Nephron (organoid): ENCODE results near the gene MDP1.

ENCODE experiments used
- H3K27ac Mint-ChIP-seq, 3 experiments: 2 replicates each; pipeline ENCODE4 v1.8.0; 2020; ENCODE audit warnings: mixed read lengths in 3 of 3, mild to moderate bottlenecking in 2 of 3, moderate library complexity in 1 of 3
- H3K27me3 Mint-ChIP-seq: 2 replicates; pipeline ENCODE4 v1.8.0; 2021; ENCODE audit warnings: low read depth, mild to moderate bottlenecking, moderate library complexity, mixed read lengths
- H3K36me3 Mint-ChIP-seq: 2 replicates; pipeline ENCODE4 v1.8.0; 2020; ENCODE audit warnings: low read depth, mixed read lengths
- H3K4me1 Mint-ChIP-seq: 2 replicates; pipeline ENCODE4 v1.8.0; 2020; ENCODE audit warnings: mixed read lengths
- H3K4me3 Mint-ChIP-seq, 3 experiments: 2 replicates each; pipeline ENCODE4 v1.8.0; 2020; ENCODE audit warnings: mild to moderate bottlenecking in 3 of 3, mixed read lengths in 3 of 3, moderate library complexity in 2 of 3
- H3K9me3 Mint-ChIP-seq: 2 replicates; pipeline ENCODE4 v1.8.0; 2020; ENCODE audit warnings: mixed read lengths
- CTCF ChIP-seq, 3 experiments: fragments of 200-600 bp; sonication (generic); IDR thresholded peaks; one replicate each; pipeline ENCODE4 v1.5.0; 2021; ENCODE audit warnings: antibody characterized with exemption in 3 of 3; ENCODE audit not compliant: unreplicated experiment in 3 of 3

Gene MDP1

DNA sequence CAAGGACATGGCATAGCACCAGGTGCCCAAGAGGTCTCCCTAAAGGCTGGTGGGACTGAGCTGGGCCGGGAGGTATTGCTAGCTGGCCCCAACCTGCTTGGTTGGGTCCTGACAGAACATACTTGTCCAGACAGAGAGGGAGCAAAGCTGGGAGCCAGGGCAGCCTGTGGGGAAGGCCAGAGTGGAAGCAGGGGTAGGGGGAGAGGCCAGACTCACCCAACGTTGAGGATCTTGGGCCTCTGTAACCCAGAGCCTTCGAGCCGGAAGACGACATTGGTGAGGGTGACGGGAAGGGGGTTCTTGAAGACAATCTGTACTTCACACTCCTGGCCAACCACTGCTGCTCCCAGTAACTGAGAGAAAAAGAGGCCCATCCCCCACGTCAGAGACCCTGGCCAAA lies 38.1 kb upstream of the MDP1 start:
- Mint-ChIP-seq H3K27me3 (no peaks in the 10 kb centered on the region), H3K4me1 (no peaks in the 10 kb centered on the region), H3K4me3 (no peak overlapping the region), H3K27ac (no peak overlapping the region), H3K9me3 (no peaks in the 10 kb centered on the region), H3K36me3 (no peaks in the 10 kb centered on the region)
- TF ChIP-seq CTCF (IDR thresholded peaks at IDR 0.05; ENCODE audit: unreplicated experiment in 3 of 3): no peak

GRCh38 chr14:24252289-24253124 lies 36.6 kb upstream of the MDP1 start:
- no peaks in the 10 kb centered on the region for H3K9me3 Mint-ChIP-seq
- no peaks in the 10 kb centered on the region for H3K4me1 Mint-ChIP-seq
- no peak for TF ChIP-seq CTCF (IDR thresholded peaks at IDR 0.05; ENCODE audit: unreplicated experiment in 3 of 3)
- no peaks in the 10 kb centered on the region for H3K36me3 Mint-ChIP-seq
- no peaks in the 10 kb centered on the region for H3K27me3 Mint-ChIP-seq
- no peak overlapping the region for H3K4me3 Mint-ChIP-seq
- H3K27ac Mint-ChIP-seq: no peak overlapping the region

- Mint-ChIP-seq H3K36me3 (no peaks in the 10 kb centered on the region), H3K27ac (no peak overlapping the region), H3K4me3 (no peak overlapping the region), H3K4me1 (no peaks in the 10 kb centered on the region), H3K27me3 (no peaks in the 10 kb centered on the region), H3K9me3 (no peaks in the 10 kb centered on the region)
- TF ChIP-seq CTCF (IDR thresholded peaks at IDR 0.05; ENCODE audit: unreplicated experiment in 3 of 3): no peak
These were observed 36.0 kb upstream of the MDP1 start for GRCh38 chr14:24251880-24252288.

DNA sequence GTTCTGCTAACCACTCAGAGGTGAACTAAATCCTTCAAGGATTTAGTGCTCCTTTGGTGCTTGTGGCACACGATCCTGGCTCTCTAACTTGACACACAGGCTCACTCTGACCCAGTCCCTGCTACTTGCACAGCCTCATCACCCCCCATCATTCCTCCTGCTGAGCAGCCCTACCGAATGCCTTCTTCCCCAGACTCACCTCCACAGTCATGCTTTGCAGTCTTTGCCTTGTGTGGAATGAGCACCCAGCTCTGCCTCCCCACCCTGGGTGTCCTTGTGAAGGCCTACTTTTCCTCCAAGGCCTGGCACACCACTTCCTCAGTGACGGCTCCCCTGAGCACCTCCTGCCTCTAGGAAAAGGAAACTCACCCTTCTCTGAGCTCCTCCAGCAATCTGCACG lies 34.5 kb upstream of the MDP1 start:
- no peaks in the 10 kb centered on the region for H3K27me3 Mint-ChIP-seq
- no peak overlapping the region for H3K4me3 Mint-ChIP-seq
- no peaks in the 10 kb centered on the region for H3K4me1 Mint-ChIP-seq
- H3K27ac Mint-ChIP-seq: no peak overlapping the region
- no peaks in the 10 kb centered on the region for H3K36me3 Mint-ChIP-seq
- no peaks in the 10 kb centered on the region for H3K9me3 Mint-ChIP-seq
- no peak for TF ChIP-seq CTCF (IDR thresholded peaks at IDR 0.05; ENCODE audit: unreplicated experiment in 3 of 3)

DNA sequence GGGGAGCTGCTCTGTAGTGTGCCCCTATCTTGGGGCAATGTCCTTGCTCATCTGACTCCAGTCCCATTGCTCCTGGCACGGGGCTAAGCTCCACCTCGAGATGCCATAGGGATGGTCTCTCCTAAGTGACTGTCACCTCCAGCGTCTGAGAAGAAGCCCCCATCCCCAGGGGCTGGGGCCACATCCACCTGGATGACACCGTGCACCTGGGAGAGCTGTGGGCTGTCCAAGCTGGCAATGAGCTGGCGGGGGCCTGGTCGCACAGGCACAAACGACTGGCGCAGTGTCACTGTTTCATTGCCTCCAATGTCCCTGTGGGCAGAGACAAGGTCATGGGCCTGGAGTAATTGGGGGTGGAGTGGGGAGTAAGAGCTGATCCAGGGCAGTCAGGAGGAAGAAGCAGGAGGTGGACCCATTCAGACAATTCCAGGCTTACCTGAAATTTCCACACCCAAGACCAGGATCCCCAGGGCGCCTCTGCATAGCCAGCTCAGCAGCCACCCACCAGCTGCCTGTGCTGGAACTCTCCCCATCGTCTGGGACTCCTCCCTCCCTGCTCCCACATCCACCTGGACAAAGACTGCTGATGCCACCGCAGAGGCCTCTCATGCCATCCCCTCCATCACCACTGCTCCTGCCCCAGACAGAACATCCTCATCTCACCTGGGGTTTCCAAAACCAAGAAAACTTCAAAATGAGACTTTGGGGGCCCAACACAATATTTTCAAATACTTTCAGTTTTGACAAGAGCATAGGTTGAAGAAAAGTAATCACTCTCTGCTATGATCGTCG lies 33.6 kb upstream of the MDP1 start:
- Mint-ChIP-seq H3K4me1 (peaks cover 4% of the 10 kb centered on the region), H3K9me3 (no peaks in the 10 kb centered on the region), H3K4me3 (no peak overlapping the region), H3K27ac (no peak overlapping the region), H3K36me3 (no peaks in the 10 kb centered on the region), H3K27me3 (no peaks in the 10 kb centered on the region)
- TF ChIP-seq CTCF (IDR thresholded peaks at IDR 0.05; ENCODE audit: unreplicated experiment in 3 of 3): no peak
